ENCODE results near the gene CAMTA1.
"Not testable (repeated sequence)": the region's sequence is repeated elsewhere in the genome, so short reads cannot be mapped to it uniquely, and the experiment has no call there.

CAMTA1 gene

GRCh38 chr1:7372477-7373120 lies 587.3 kb downstream of the CAMTA1 start:
- peak; percentile 47 for DNase-seq (ENCODE audit: low spot score)

- no peak for DNase-seq (ENCODE audit: low spot score)
Observed at GRCh38 chr1:7373251-7373650, 588.0 kb downstream of the CAMTA1 start.

- DNase-seq (ENCODE audit: low spot score), result peak; percentile 28
Observed at GRCh38 chr1:7373876-7374562, 588.8 kb downstream of the CAMTA1 start.

- no peak for DNase-seq (ENCODE audit: low spot score)
Observed at GRCh38 chr1:7374563-7375160, 589.4 kb downstream of the CAMTA1 start.

- no peak for DNase-seq (ENCODE audit: low spot score)
Observed at GRCh38 chr1:7375329-7375728, 590.1 kb downstream of the CAMTA1 start.

GRCh38 chr1:7375781-7376660 lies 590.8 kb downstream of the CAMTA1 start:
- DNase-seq (ENCODE audit: low spot score), result no peak

- no peak for DNase-seq (ENCODE audit: low spot score)
Observed at GRCh38 chr1:7376676-7377075, 591.4 kb downstream of the CAMTA1 start.

GRCh38 chr1:7378346-7379130 lies 593.3 kb downstream of the CAMTA1 start:
- DNase-seq (ENCODE audit: low spot score), result no peak

GRCh38 chr1:7379441-7379971 lies 594.3 kb downstream of the CAMTA1 start:
- DNase-seq (ENCODE audit: low spot score), result peak; percentile 18

- not testable (repeated sequence) for DNase-seq (ENCODE audit: low spot score)
Observed at GRCh38 chr1:7380068-7380467, 594.8 kb downstream of the CAMTA1 start.

- DNase-seq (ENCODE audit: low spot score), result no peak
Observed at GRCh38 chr1:7380712-7381111, 595.5 kb downstream of the CAMTA1 start.

GRCh38 chr1:7381729-7382128 lies 596.5 kb downstream of the CAMTA1 start:
- DNase-seq (ENCODE audit: low spot score), result not testable (repeated sequence)

- no peak for DNase-seq (ENCODE audit: low spot score)
Observed at GRCh38 chr1:7382971-7383370, 597.7 kb downstream of the CAMTA1 start.

- no peak for DNase-seq (ENCODE audit: low spot score)
Observed at GRCh38 chr1:7383671-7384520, 598.6 kb downstream of the CAMTA1 start.

GRCh38 chr1:7384679-7385078 lies 599.4 kb downstream of the CAMTA1 start:
- DNase-seq (ENCODE audit: low spot score), result no peak

- no peak for DNase-seq (ENCODE audit: low spot score)
Observed at GRCh38 chr1:7385471-7386225, 600.4 kb downstream of the CAMTA1 start.

GRCh38 chr1:7386226-7387052 lies 601.2 kb downstream of the CAMTA1 start:
- peak; percentile 66 for DNase-seq (ENCODE audit: low spot score)

GRCh38 chr1:7387053-7387927 lies 602.0 kb downstream of the CAMTA1 start:
- DNase-seq (ENCODE audit: low spot score), result no peak

Measured in Ammon's horn (tissue), 1 donor.